ENCODE results near the gene NUP210.

NUP210 gene

GRCh38 chr3:13274125-13274524 is 146.0 kb downstream of the NUP210 start:
- ChIA-PET POLR2A (no interaction called here), CTCF (no interaction called here)
- no peak for DNase-seq (ENCODE audit: extremely low spot score)
- TF ChIP-seq CTCF (IDR thresholded peaks at IDR 0.05; ENCODE audit: control extremely low read depth, extremely low read depth, low read depth, missing control alignments) = no peak

GRCh38 chr3:13273604-13274105 is 146.5 kb downstream of the NUP210 start:
- TF ChIP-seq CTCF (IDR thresholded peaks at IDR 0.05; ENCODE audit: control extremely low read depth, extremely low read depth, low read depth, missing control alignments) = no peak
- ChIA-PET CTCF (no interaction called here), POLR2A (no interaction called here)
- DNase-seq (ENCODE audit: extremely low spot score) = no peak

- TF ChIP-seq CTCF (IDR thresholded peaks at IDR 0.05; ENCODE audit: control extremely low read depth, extremely low read depth, low read depth, missing control alignments) = no peak
- no peak for DNase-seq (ENCODE audit: extremely low spot score)
- ChIA-PET POLR2A (no interaction called here), CTCF (no interaction called here)
These were observed 147.1 kb downstream of the NUP210 start for GRCh38 chr3:13272831-13273603.

- TF ChIP-seq CTCF (IDR thresholded peaks at IDR 0.05; ENCODE audit: control extremely low read depth, extremely low read depth, low read depth, missing control alignments) = no peak
- DNase-seq (ENCODE audit: extremely low spot score) = no peak
- ChIA-PET POLR2A (no interaction called here), CTCF (interaction anchor here (1.7 kb wide), 1 partner anchor 15 kb away, joined by 3 read pairs; no protein-coding TSS in a partner anchor)
These were observed 150.3 kb downstream of the NUP210 start for GRCh38 chr3:13269711-13270378.

- no peak for TF ChIP-seq CTCF (IDR thresholded peaks at IDR 0.05; ENCODE audit: control extremely low read depth, extremely low read depth, low read depth, missing control alignments)
- ChIA-PET POLR2A (interaction anchor here (0.6 kb wide), 1 partner anchor 93 kb away, joined by 4 read pairs; no protein-coding TSS in a partner anchor), CTCF (no interaction called here)
- DNase-seq (ENCODE audit: extremely low spot score) = no peak
These were observed 151.1 kb downstream of the NUP210 start for GRCh38 chr3:13268961-13269441.

- POLR2A ChIA-PET = no interaction called here
- no peak for DNase-seq (ENCODE audit: extremely low spot score)
- TF ChIP-seq CTCF (IDR thresholded peaks at IDR 0.05; ENCODE audit: control extremely low read depth, extremely low read depth, low read depth, missing control alignments) = no peak
- CTCF ChIA-PET = no interaction called here
These were observed 152.0 kb downstream of the NUP210 start for GRCh38 chr3:13268120-13268519.

Measured in GM10248 (cell line).